Neutrophil (primary cell): ENCODE measurements around the gene ZNF749.

Experiments
- H3K27ac ChIP-seq: fragments of 200-600 bp; sonication (generic); 2 replicates; pipeline ENCODE4 v1.5.1; 2016; ENCODE audit warnings: mild to moderate bottlenecking, moderate library complexity
- H3K27me3 ChIP-seq: fragments of 200-600 bp; sonication (generic); 2 replicates; pipeline ENCODE4 v1.6.0; 2016; ENCODE audit warnings: mild to moderate bottlenecking
- H3K36me3 ChIP-seq: fragments of 200-600 bp; sonication (generic); 2 replicates; pipeline ENCODE4 v1.5.1; 2017
- H3K4me1 ChIP-seq, 2 experiments: fragments of 200-600 bp in 1 of 2; sonication (generic) in 1 of 2; 1 replicate in 1 of 2; 2 replicates in 1 of 2; pipeline versions ENCODE4 v1.5.1 to v1.6.1; 2013 to 2016; ENCODE audit warnings: low read depth in 1 of 2, low read length in 1 of 2, mild to moderate bottlenecking in 1 of 2, moderate library complexity in 1 of 2; ENCODE audit not compliant: control insufficient read depth in 1 of 2, insufficient read depth in 1 of 2
- H3K4me3 ChIP-seq, 2 experiments: fragments of 200-600 bp in 1 of 2; sonication (generic) in 1 of 2; 1 replicate in 1 of 2; 2 replicates in 1 of 2; pipeline ENCODE4 v1.5.1; 2013 to 2016; ENCODE audit warnings: low read depth in 1 of 2, low read length in 1 of 2, mild to moderate bottlenecking in 1 of 2, moderate library complexity in 1 of 2
- H3K9me3 ChIP-seq: fragments of 200-600 bp; sonication (generic); 2 replicates; pipeline ENCODE4 v1.5.1; 2016
- CTCF ChIP-seq: fragments of 200-600 bp; sonication (generic); IDR thresholded peaks from 2 replicates; pipeline ENCODE4 v1.5.1; 2016; ENCODE audit warnings: antibody characterized with exemption

Gene ZNF749

GRCh38 chr19:57443121-57443696 is 8.1 kb downstream of the ZNF749 start:
- Histone ChIP-seq H3K4me1 (no peaks in the 10 kb centered on the region), H3K27ac (no peak overlapping the region), H3K27me3 (no peaks in the 10 kb centered on the region), H3K36me3 (no peaks in the 10 kb centered on the region), H3K9me3 (peaks cover 14% of the 10 kb centered on the region), H3K4me3 (no peak overlapping the region)
- no peak for TF ChIP-seq CTCF

- Histone ChIP-seq H3K27ac (no peak overlapping the region), H3K4me3 (no peak overlapping the region), H3K4me1 (no peaks in the 10 kb centered on the region), H3K36me3 (no peaks in the 10 kb centered on the region), H3K9me3 (peaks cover 16% of the 10 kb centered on the region), H3K27me3 (no peaks in the 10 kb centered on the region)
- no peak for TF ChIP-seq CTCF
Measured at GRCh38 chr19:57452307-57452706, 17.2 kb downstream of the ZNF749 start.

GRCh38 chr19:57465680-57466381 is 30.7 kb downstream of the ZNF749 start:
- no peaks in the 10 kb centered on the region for H3K4me1 ChIP-seq
- TF ChIP-seq CTCF = no peak
- H3K9me3 ChIP-seq = peaks cover 9% of the 10 kb centered on the region
- no peaks in the 10 kb centered on the region for H3K36me3 ChIP-seq
- no peak overlapping the region for H3K4me3 ChIP-seq
- no peak overlapping the region for H3K27ac ChIP-seq
- no peaks in the 10 kb centered on the region for H3K27me3 ChIP-seq

GRCh38 chr19:57466489-57466888 is 31.4 kb downstream of the ZNF749 start:
- Histone ChIP-seq H3K4me3 (no peak overlapping the region), H3K36me3 (no peaks in the 10 kb centered on the region), H3K4me1 (no peaks in the 10 kb centered on the region), H3K27ac (no peak overlapping the region), H3K9me3 (peaks cover 12% of the 10 kb centered on the region), H3K27me3 (no peaks in the 10 kb centered on the region)
- TF ChIP-seq CTCF = no peak

GRCh38 chr19:57473646-57474045 is 38.5 kb downstream of the ZNF749 start:
- Histone ChIP-seq H3K36me3 (no peaks in the 10 kb centered on the region), H3K9me3 (peaks cover 45% of the 10 kb centered on the region)

More at GRCh38 chr19:57473646-57474045, 38.5 kb downstream of the ZNF749 start:
- Histone ChIP-seq H3K4me3 (no peak overlapping the region), H3K4me1 (peaks cover 10 to 13% of the 10 kb centered on the region in 2 experiments), H3K27me3 (no peaks in the 10 kb centered on the region), H3K27ac (no peak overlapping the region)
- no peak for TF ChIP-seq CTCF
